ENCODE measurements around the gene RDH11. TPM values are rescaled to one million over a fixed set of nuclear protein-coding genes. Genes with fewer than 3 reads are reported as not detected.
A peak's percentile ranks its signal among the peaks of the same experiment; 100 is the strongest.

Gene RDH11
- total RNA-seq, 1 donor, result 212 TPM

- peak overlapping the region; percentile 91 for H3K4me3 ChIP-seq (ENCODE audit: low read depth, low read length)
- peak; percentile 73 for DNase-seq (ENCODE audit: low read depth)
- peak; percentile 27 for TF ChIP-seq CTCF (IDR thresholded peaks at IDR 0.05; ENCODE audit: insufficient read depth, low read depth, low read length)
These were observed 21.5 kb downstream of the RDH11 start for GRCh38 chr14:67674139-67674479.

GRCh38 chr14:67673451-67673850 lies 22.1 kb downstream of the RDH11 start:
- TF ChIP-seq CTCF (IDR thresholded peaks at IDR 0.05; ENCODE audit: insufficient read depth, low read depth, low read length), result no peak
- DNase-seq (ENCODE audit: low read depth), result no peak
- peak overlapping the region; percentile 91 for H3K4me3 ChIP-seq (ENCODE audit: low read depth, low read length)

GRCh38 chr14:67668559-67668958 lies 27.0 kb downstream of the RDH11 start:
- DNase-seq (ENCODE audit: low read depth), result no peak
- TF ChIP-seq CTCF (IDR thresholded peaks at IDR 0.05; ENCODE audit: insufficient read depth, low read depth, low read length), result no peak
- H3K4me3 ChIP-seq (ENCODE audit: low read depth, low read length), result no peak overlapping the region

GRCh38 chr14:67666750-67667449 lies 28.7 kb downstream of the RDH11 start:
- peak; percentile 77 for TF ChIP-seq CTCF (IDR thresholded peaks at IDR 0.05; ENCODE audit: insufficient read depth, low read depth, low read length)
- H3K4me3 ChIP-seq (ENCODE audit: low read depth, low read length), result no peak overlapping the region
- peak; percentile 79 for DNase-seq (ENCODE audit: low read depth)

GRCh38 chr14:67665868-67666267 lies 29.7 kb downstream of the RDH11 start:
- TF ChIP-seq CTCF (IDR thresholded peaks at IDR 0.05; ENCODE audit: insufficient read depth, low read depth, low read length), result no peak

GRCh38 chr14:67663633-67664032 lies 31.9 kb downstream of the RDH11 start:
- no peak for TF ChIP-seq CTCF (IDR thresholded peaks at IDR 0.05; ENCODE audit: insufficient read depth, low read depth, low read length)
- no peak overlapping the region for H3K4me3 ChIP-seq (ENCODE audit: low read depth, low read length)
- DNase-seq (ENCODE audit: low read depth), result no peak

More at GRCh38 chr14:67665868-67666267, 29.7 kb downstream of the RDH11 start:
- DNase-seq (ENCODE audit: low read depth), result peak; percentile 56
- H3K4me3 ChIP-seq (ENCODE audit: low read depth, low read length), result no peak overlapping the region

Measured in fibroblast of villous mesenchyme (primary cell).